Hepatocyte (in vitro differentiated cells): ENCODE measurements around the gene DPF3. TPM values are rescaled to one million over a fixed set of nuclear protein-coding genes. Genes with fewer than 3 reads are reported as not detected.
A peak's percentile ranks its signal among the peaks of the same experiment; 100 is the strongest.

Experiments
- DNase-seq: peaks from one replicate; pipeline ENCODE4 v3.0.0-alpha.2; 2016; ENCODE audit warnings: low spot score
- H2AFZ ChIP-seq: fragments of 200-600 bp; sonication (generic); 2 replicates; pipeline ENCODE4 v1.6.0; 2016; ENCODE audit warnings: antibody characterized with exemption, mild to moderate bottlenecking
- H3K27ac ChIP-seq: fragments of 200-600 bp; sonication (generic); 2 replicates; pipeline ENCODE4 v1.5.1; 2016; ENCODE audit warnings: mild to moderate bottlenecking
- H3K27me3 ChIP-seq: fragments of 200-600 bp; sonication (generic); 2 replicates; pipeline ENCODE4 v1.6.1; 2016
- H3K36me3 ChIP-seq: fragments of 200-600 bp; sonication (generic); replicated peaks from 2 replicates; pipeline ENCODE4 v1.5.1; 2016; ENCODE audit warnings: low read depth; ENCODE audit not compliant: insufficient read depth
- H3K4me1 ChIP-seq: fragments of 200-600 bp; sonication (generic); 2 replicates; pipeline ENCODE4 v1.5.1; 2016; ENCODE audit warnings: mild to moderate bottlenecking, moderate library complexity; ENCODE audit not compliant: insufficient read depth
- H3K4me2 ChIP-seq: fragments of 200-600 bp; sonication (generic); 2 replicates; pipeline ENCODE4 v1.6.0; 2016
- H3K4me3 ChIP-seq: fragments of 200-600 bp; sonication (generic); 2 replicates; pipeline ENCODE4 v1.5.1; 2016; ENCODE audit warnings: mild to moderate bottlenecking
- H3K79me2 ChIP-seq: fragments of 200-600 bp; sonication (generic); 2 replicates; pipeline ENCODE4 v1.6.0; 2017; ENCODE audit warnings: mild to moderate bottlenecking
- H3K9me2 ChIP-seq: fragments of 200-600 bp; sonication (generic); replicated peaks from 2 replicates; pipeline ENCODE4 v1.6.0; 2017; ENCODE audit warnings: mild to moderate bottlenecking; ENCODE audit not compliant: insufficient read depth
- H3K9me3 ChIP-seq: fragments of 200-600 bp; sonication (generic); 2 replicates; pipeline ENCODE4 v1.5.1; 2016; ENCODE audit warnings: low read depth, mild to moderate bottlenecking
- H4K20me1 ChIP-seq: fragments of 200-600 bp; sonication (generic); 2 replicates; pipeline ENCODE4 v1.6.0; 2016; ENCODE audit warnings: mild to moderate bottlenecking; ENCODE audit not compliant: insufficient read depth, poor library complexity, severe bottlenecking
- CTCF ChIP-seq: fragments of 200-600 bp; sonication (generic); IDR thresholded peaks from 2 replicates; pipeline ENCODE4 v1.5.1; 2016; ENCODE audit warnings: antibody characterized with exemption, mild to moderate bottlenecking; ENCODE audit not compliant: poor library complexity
- EZH2 ChIP-seq: fragments of 200-600 bp; sonication (generic); IDR thresholded peaks from 2 replicates; pipeline ENCODE4 v1.6.1; 2016; ENCODE audit warnings: antibody characterized with exemption, mild to moderate bottlenecking, borderline replicate concordance
- EZH2phosphoT487 ChIP-seq: fragments of 200-600 bp; sonication (generic); IDR thresholded peaks from one replicate; pipeline ENCODE4 v1.6.1; 2018; ENCODE audit warnings: antibody characterized with exemption, mild to moderate bottlenecking, low read depth, moderate library complexity; ENCODE audit not compliant: unreplicated experiment, severe bottlenecking
- WGBS: methylation state at CpG from one replicate; pipeline ENCODE4 v1.1.6; 2016; ENCODE audit warnings: low lambda C conversion rate; ENCODE audit errors: missing lambda C conversion rate; 5-methylcytosine and 5-hydroxymethylcytosine counted together
- polyA plus RNA-seq: library from polyadenylated mRNA; unstranded; fragments of >200 nt; fragmentation: Nextera tagmentation; extraction: Ambion mirVana; gene quantifications from 2 replicates; pipeline ENCODE4 v1.2.1, GENCODE V29; 2016
- total RNA-seq: library from RNA; depleted of rRNA; stranded (reverse); fragments of >200 nt; gene quantifications from 2 replicates; pipeline ENCODE4 v1.2.3, GENCODE V29; 2014

The DPF3 gene
- total and polyA plus RNA-seq, 2 experiments from 2014 or later, result 0.21 to 0.47 TPM

- Histone ChIP-seq H2AFZ (no peak overlapping the region), H4K20me1 (no peaks in the 10 kb centered on the region), H3K27ac (peak overlapping the region; percentile 60), H3K4me1 (peaks cover 14% of the 10 kb centered on the region), H3K4me3 (no peak overlapping the region), H3K4me2 (peak overlapping the region; percentile 57), H3K9me2 (no peaks in the 10 kb centered on the region), H3K36me3 (no peaks in the 10 kb centered on the region), H3K9me3 (no peaks in the 10 kb centered on the region), H3K79me2 (no peaks in the 10 kb centered on the region), H3K27me3 (no peaks in the 10 kb centered on the region)
- WGBS, result 87% methylated on average over 2 of the region's 2 CpGs
- TF ChIP-seq EZH2phosphoT487 (no peak), CTCF (no peak), EZH2 (no peak)
- no peak for DNase-seq
Measured at GRCh38 chr14:72775923-72776554, 117.9 kb downstream of the DPF3 start.

- Histone ChIP-seq H3K79me2 (no peaks in the 10 kb centered on the region), H2AFZ (no peak overlapping the region), H3K27ac (no peak overlapping the region), H3K4me2 (no peak overlapping the region), H3K27me3 (no peaks in the 10 kb centered on the region), H3K4me3 (no peak overlapping the region), H3K4me1 (peaks cover 14% of the 10 kb centered on the region), H4K20me1 (no peaks in the 10 kb centered on the region), H3K36me3 (no peaks in the 10 kb centered on the region), H3K9me3 (no peaks in the 10 kb centered on the region), H3K9me2 (no peaks in the 10 kb centered on the region)
- WGBS, result 90% methylated on average over 6 of the region's 6 CpGs
- TF ChIP-seq CTCF, result no peak
- no peak for TF ChIP-seq EZH2phosphoT487
- no peak for TF ChIP-seq EZH2
- DNase-seq, result no peak
Measured at GRCh38 chr14:72774894-72775620, 118.8 kb downstream of the DPF3 start.

- no peak overlapping the region for H2AFZ ChIP-seq
- H3K4me2 ChIP-seq, result no peak overlapping the region
- no peak overlapping the region for H3K27ac ChIP-seq
- WGBS, result 96% methylated on average over 3 of the region's 4 CpGs
- H3K4me1 ChIP-seq, result peaks cover 14% of the 10 kb centered on the region
- no peak for DNase-seq
- H3K79me2 ChIP-seq, result no peaks in the 10 kb centered on the region
- H3K27me3 ChIP-seq, result no peaks in the 10 kb centered on the region
- H3K9me3 ChIP-seq, result no peaks in the 10 kb centered on the region
- no peaks in the 10 kb centered on the region for H3K9me2 ChIP-seq
- TF ChIP-seq EZH2phosphoT487 (no peak), EZH2 (no peak), CTCF (no peak)
- H3K36me3 ChIP-seq, result no peaks in the 10 kb centered on the region
- no peaks in the 10 kb centered on the region for H4K20me1 ChIP-seq
- H3K4me3 ChIP-seq, result no peak overlapping the region
Measured at GRCh38 chr14:72774141-72774540, 119.8 kb downstream of the DPF3 start.
